Esophagus squamous epithelium (tissue), 5 donors: ENCODE results near the gene IAH1. TPM values are rescaled to one million over a fixed set of nuclear protein-coding genes. Genes with fewer than 3 reads are reported as not detected.
"Not testable (repeated sequence)": the region's sequence is repeated elsewhere in the genome, so short reads cannot be mapped to it uniquely, and the experiment has no call there.

Experiments
- DNase-seq: peaks from one replicate; lab custom pipeline; 2025; lab: John Stamatoyannopoulos, UW
- H3K27ac ChIP-seq, 4 donors: fragments of 200-600 bp; sonication (generic); one replicate each; pipeline ENCODE4 v1.5.1; 2016 to 2019; ENCODE audit warnings: mild to moderate bottlenecking in 1 of 4
- H3K27me3 ChIP-seq, 4 donors: fragments of 200-600 bp; sonication (generic); 1 replicate in 3 of 4; 2 replicates in 1 of 4; pipeline versions ENCODE4 v1.5.1 to v1.6.0; 2017 to 2021; ENCODE audit warnings: antibody characterized with exemption in 1 of 4
- H3K36me3 ChIP-seq, 3 donors: fragments of 200-600 bp; sonication (generic); one replicate each; pipeline ENCODE4 v1.5.1; 2016 to 2019
- H3K4me1 ChIP-seq, 3 donors: fragments of 200-600 bp; sonication (generic); one replicate each; pipeline ENCODE4 v1.5.1; 2017 to 2019
- H3K4me3 ChIP-seq, 4 donors: fragments of 200-600 bp; sonication (generic); 1 replicate in 3 of 4; 2 replicates in 1 of 4; pipeline ENCODE4 v1.5.1; 2016 to 2019; ENCODE audit warnings: mild to moderate bottlenecking in 2 of 4, moderate library complexity in 1 of 4
- H3K9me3 ChIP-seq, 3 donors: fragments of 200-600 bp; sonication (generic); one replicate each; pipeline ENCODE4 v1.5.1; 2016 to 2019
- CTCF ChIP-seq, 6 experiments: fragments of 450-650 bp in 4 of 6; fragments of 200-600 bp in 2 of 6; sonication (generic) in 2 of 6; IDR thresholded peaks; one replicate each; pipeline ENCODE4 v1.5.1; 2016 to 2019; ENCODE audit warnings: antibody characterized with exemption in 6 of 6, mild to moderate bottlenecking in 4 of 6, moderate library complexity in 4 of 6
- POLR2A ChIP-seq, 4 donors: fragments of 450-650 bp; IDR thresholded peaks; one replicate each; pipeline ENCODE4 v1.6.1; 2017; ENCODE audit warnings: antibody characterized with exemption in 4 of 4, mild to moderate bottlenecking in 4 of 4, moderate library complexity in 3 of 4
- WGBS, 2 donors: methylation state at CpG; one replicate each; pipeline ENCODE4 v1.1.5; 2018; 5-methylcytosine and 5-hydroxymethylcytosine counted together
- intact Hi-C: fragments of 100-400 bp; cut with DNase I; formaldehyde crosslinking; loops from one replicate; pipeline ENCODE4 v1.15.0; 2022
- total RNA-seq, 4 donors: library from RNA; depleted of rRNA; stranded (reverse); fragments of >200 nt; gene quantifications; one replicate each; pipeline ENCODE4 v1.1.0, GENCODE V29; 2016
- donor health status: DM: yes; HTN: yes; CAD: no.

IAH1 gene
- total RNA-seq, 4 donors from 2014 or later, result 6.0 to 47.9 (median 25.2) TPM

- Histone ChIP-seq H3K4me1 (peaks cover 0 to 3% (median 0%) of the 10 kb centered on the region in 3 donors), H3K27me3 (no peaks in the 10 kb centered on the region), H3K36me3 (peaks cover 11 to 98% (median 49%) of the 10 kb centered on the region in 3 donors), H3K9me3 (no peaks in the 10 kb centered on the region), H3K27ac (peak overlapping the region in 1 of 4 donors; percentile 18), H3K4me3 (no peak overlapping the region)
- TF ChIP-seq CTCF (IDR thresholded peaks at IDR 0.05), result no peak
- TF ChIP-seq POLR2A (IDR thresholded peaks at IDR 0.05), result no peak
- no peak for DNase-seq
- WGBS, 2 donors, result 66 to 75% methylated on average over 4 of the region's 4 CpGs
- intact Hi-C loops, result no loop called here
Observed at GRCh38 chr2:9497017-9497416, 22.7 kb downstream of the IAH1 start.

DNA sequence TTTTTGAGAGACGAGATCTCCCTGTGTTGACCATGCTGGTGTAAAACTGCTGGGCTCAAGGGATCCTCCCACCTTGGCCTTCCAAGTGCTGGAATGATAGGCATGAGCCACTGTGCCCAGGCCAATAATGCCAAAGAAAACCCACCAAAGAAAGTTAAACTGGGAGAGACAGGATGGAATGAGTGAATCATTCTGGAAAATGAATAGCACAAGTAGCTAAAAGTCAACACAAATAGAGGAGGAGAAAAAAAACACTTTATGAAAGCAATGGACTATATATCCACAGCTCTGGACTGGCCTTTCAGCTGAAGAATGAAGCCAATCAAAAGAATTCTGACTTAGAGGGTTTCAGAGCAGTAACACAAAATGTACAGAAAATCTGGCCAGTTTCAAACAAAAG lies 23.9 kb downstream of the IAH1 start:
- TF ChIP-seq POLR2A (IDR thresholded peaks at IDR 0.05) (no peak), CTCF (IDR thresholded peaks at IDR 0.05) (no peak)
- intact Hi-C loops, result no loop called here
- WGBS, 2 donors, result 40 to 88% methylated on average over 1 of the region's 1 CpG

DNA sequence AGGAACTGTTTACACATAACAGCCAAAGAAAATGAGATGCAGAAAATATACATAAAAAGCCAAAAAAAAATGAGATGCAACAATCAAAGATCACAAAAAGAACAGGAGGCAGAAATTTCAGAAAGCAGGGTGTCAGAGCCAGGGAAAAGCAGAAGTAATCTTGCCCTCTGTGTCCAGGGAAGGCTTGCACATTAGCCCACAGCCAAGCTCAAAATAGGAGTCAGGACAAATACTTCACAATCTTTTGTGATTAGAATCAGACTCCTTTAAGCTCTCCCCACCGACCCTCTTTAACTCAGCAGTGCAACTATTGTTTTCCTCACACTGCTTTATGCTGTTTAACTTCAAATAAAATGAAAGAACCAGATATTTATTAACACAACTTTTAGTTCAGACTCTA lies 34.6 kb downstream of the IAH1 start:
- no peaks in the 10 kb centered on the region for H3K9me3 ChIP-seq
- peaks cover 0 to 100% (median 14%) of the 10 kb centered on the region in 3 donors for H3K36me3 ChIP-seq
- WGBS, 2 donors, result 20 to 31% methylated on average over 1 of the region's 1 CpG
- no peak for DNase-seq
- TF ChIP-seq CTCF (IDR thresholded peaks at IDR 0.05), result no peak
- TF ChIP-seq POLR2A (IDR thresholded peaks at IDR 0.05), result no peak
- H3K27me3 ChIP-seq, result no peaks in the 10 kb centered on the region
- H3K4me3 ChIP-seq, result no peak overlapping the region
- no peaks in the 10 kb centered on the region for H3K4me1 ChIP-seq
- intact Hi-C loops, result no loop called here
- H3K27ac ChIP-seq, result no peak overlapping the region

More for the DNA sequence above, 23.9 kb downstream of the IAH1 start:
- Histone ChIP-seq H3K9me3 (no peaks in the 10 kb centered on the region), H3K4me3 (no peak overlapping the region), H3K36me3 (peaks cover 11 to 98% (median 42%) of the 10 kb centered on the region in 3 donors), H3K4me1 (peaks cover 0 to 6% (median 0%) of the 10 kb centered on the region in 3 donors), H3K27me3 (no peaks in the 10 kb centered on the region), H3K27ac (no peak overlapping the region)
- no peak for DNase-seq

- DNase-seq, H3K27me3 ChIP-seq, intact Hi-C loops, H3K4me1 ChIP-seq, H3K27ac ChIP-seq, H3K9me3 ChIP-seq, H3K4me3 ChIP-seq: not testable (repeated sequence)
- peaks cover 0 to 100% (median 17%) of the 10 kb centered on the region in 3 donors for H3K36me3 ChIP-seq
- WGBS, 2 donors, result 94 to 95% methylated on average over 3 of the region's 3 CpGs
Observed at GRCh38 chr2:9513946-9514345, 39.6 kb downstream of the IAH1 start.

DNA sequence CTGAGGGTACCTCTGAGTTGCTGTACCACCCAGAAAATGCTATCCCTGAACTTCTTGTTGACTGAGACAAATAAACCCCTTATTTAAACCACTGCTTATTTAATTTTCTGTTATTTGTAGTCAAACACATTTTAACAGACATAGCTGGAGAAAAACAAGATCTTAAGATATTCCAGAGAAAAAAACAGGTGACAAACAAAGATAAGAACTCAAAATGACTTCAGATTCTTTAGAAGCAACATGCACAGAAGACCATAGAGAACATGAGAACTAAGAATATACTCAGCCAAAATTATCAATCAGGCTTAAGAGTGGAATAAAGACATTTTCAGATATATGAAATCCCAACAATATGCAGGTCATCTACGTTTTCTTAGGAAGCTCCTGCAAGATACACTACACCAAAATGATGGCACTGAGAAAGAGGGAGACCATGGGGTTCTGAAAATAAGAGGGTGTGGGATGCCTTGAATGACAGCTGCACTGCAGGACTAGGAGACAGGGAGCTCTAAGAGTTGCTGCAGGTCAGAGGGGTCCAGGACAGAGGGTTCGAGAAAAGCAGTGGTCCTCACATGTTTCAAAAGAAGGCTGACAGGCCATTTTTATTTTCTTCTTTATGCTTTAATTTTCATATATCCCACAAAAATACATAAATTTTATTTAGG lies 42.9 kb downstream of the IAH1 start:
- intact Hi-C loops, result no loop called here
- peaks cover 0 to 100% (median 21%) of the 10 kb centered on the region in 3 donors for H3K36me3 ChIP-seq
- H3K9me3 ChIP-seq, result no peaks in the 10 kb centered on the region
- WGBS, 2 donors, result 90% methylated on average over 2 of the region's 2 CpGs
- no peak overlapping the region for H3K4me3 ChIP-seq
- H3K27ac ChIP-seq, result no peak overlapping the region
- DNase-seq, result no peak
- H3K4me1 ChIP-seq, result no peaks in the 10 kb centered on the region
- no peak for TF ChIP-seq CTCF (IDR thresholded peaks at IDR 0.05)
- no peak for TF ChIP-seq POLR2A (IDR thresholded peaks at IDR 0.05)
- no peaks in the 10 kb centered on the region for H3K27me3 ChIP-seq
